Esophagus muscularis mucosa (tissue), 4 donors: ENCODE data around the gene NUDT16L1. TPM values are rescaled to one million over a fixed set of nuclear protein-coding genes. Genes with fewer than 3 reads are reported as not detected.

ENCODE experiments used
- DNase-seq: peaks from one replicate; pipeline ENCODE4 v3.0.0-alpha.2; 2017; ENCODE audit errors: extremely low spot score
- H3K27ac ChIP-seq, 4 donors: fragments of 200-600 bp; sonication (generic); replicated peaks in 1 of 4; 1 replicate in 3 of 4; 2 replicates in 1 of 4; pipeline ENCODE4 v1.5.1; 2016 to 2019; ENCODE audit warnings: mild to moderate bottlenecking in 1 of 4
- H3K27me3 ChIP-seq, 4 donors: fragments of 200-600 bp; sonication (generic); one replicate each; pipeline versions ENCODE4 v1.5.1 to v1.6.0; 2016 to 2019
- H3K36me3 ChIP-seq, 4 donors: fragments of 200-600 bp; sonication (generic); one replicate each; pipeline ENCODE4 v1.5.1; 2016 to 2019
- H3K4me1 ChIP-seq, 4 donors: fragments of 200-600 bp; sonication (generic); one replicate each; pipeline ENCODE4 v1.5.1; 2016 to 2019
- H3K4me3 ChIP-seq, 4 donors: fragments of 200-600 bp; sonication (generic); 1 replicate in 2 of 4; 2 replicates in 2 of 4; pipeline ENCODE4 v1.5.1; 2016 to 2019; ENCODE audit warnings: mild to moderate bottlenecking in 4 of 4, moderate library complexity in 1 of 4
- H3K9me3 ChIP-seq, 4 donors: fragments of 200-600 bp; sonication (generic); 1 replicate in 3 of 4; 2 replicates in 1 of 4; pipeline ENCODE4 v1.5.1; 2016 to 2019
- CTCF ChIP-seq, 3 experiments: fragments of 200-600 bp in 2 of 3; fragments of 450-650 bp in 1 of 3; sonication (generic) in 2 of 3; IDR thresholded peaks; one replicate each; pipeline ENCODE4 v1.5.1; 2017 to 2019; ENCODE audit warnings: antibody characterized with exemption in 3 of 3, mild to moderate bottlenecking in 2 of 3, moderate library complexity in 1 of 3
- EP300 ChIP-seq: sonication (generic); formaldehyde crosslinking; IDR thresholded peaks from one replicate; pipeline ENCODE4 v1.6.1; 2017; ENCODE audit warnings: antibody characterized with exemption
- POLR2A ChIP-seq: fragments of 450-650 bp; IDR thresholded peaks from one replicate; pipeline ENCODE4 v1.6.1; 2017; ENCODE audit warnings: antibody characterized with exemption, moderate library complexity, mild to moderate bottlenecking, low read depth
- POLR2AphosphoS5 ChIP-seq, 2 donors: sonication (generic); formaldehyde crosslinking; IDR thresholded peaks; one replicate each; pipeline ENCODE4 v1.6.1; 2017; ENCODE audit warnings: antibody characterized with exemption in 2 of 2
- WGBS: methylation state at CpG from one replicate; pipeline ENCODE4 v1.1.5; 2018; 5-methylcytosine and 5-hydroxymethylcytosine counted together
- intact Hi-C: fragments of 100-400 bp; cut with DNase I; formaldehyde crosslinking; loops from one replicate; pipeline ENCODE4 v1.15.1; 2023
- total RNA-seq, 4 donors: library from RNA; depleted of rRNA; stranded (reverse); fragments of >200 nt; gene quantifications; one replicate each; pipeline versions ENCODE4 v1.1.0 to v1.2.1, GENCODE V29; 2016

The NUDT16L1 gene
- total RNA-seq, 4 donors from 2014 or later: 18.1 to 33.9 (median 24.6) TPM

- intact Hi-C loops: no loop called here
- peaks cover 23 to 46% (median 37%) of the 10 kb centered on the region in 4 donors for H3K4me1 ChIP-seq
- peak overlapping the region in 2 of 4 donors; percentile 76 to 84 for H3K27ac ChIP-seq
- no peaks in the 10 kb centered on the region for H3K9me3 ChIP-seq
- peaks cover 13 to 96% (median 75%) of the 10 kb centered on the region in 4 donors for H3K36me3 ChIP-seq
- no peak overlapping the region for H3K4me3 ChIP-seq
- TF ChIP-seq EP300: no peak
- H3K27me3 ChIP-seq: no peaks in the 10 kb centered on the region
- WGBS: 78% methylated on average over 6 of the region's 6 CpGs
- DNase-seq: no peak
Observed at GRCh38 chr16:4678596-4678995, 14.8 kb upstream of the NUDT16L1 start.

- H3K4me3 ChIP-seq: peak overlapping the region; percentile 32 to 52 (median 42)
Observed at GRCh38 chr16:4679156-4679849, 14.1 kb upstream of the NUDT16L1 start.

DNA sequence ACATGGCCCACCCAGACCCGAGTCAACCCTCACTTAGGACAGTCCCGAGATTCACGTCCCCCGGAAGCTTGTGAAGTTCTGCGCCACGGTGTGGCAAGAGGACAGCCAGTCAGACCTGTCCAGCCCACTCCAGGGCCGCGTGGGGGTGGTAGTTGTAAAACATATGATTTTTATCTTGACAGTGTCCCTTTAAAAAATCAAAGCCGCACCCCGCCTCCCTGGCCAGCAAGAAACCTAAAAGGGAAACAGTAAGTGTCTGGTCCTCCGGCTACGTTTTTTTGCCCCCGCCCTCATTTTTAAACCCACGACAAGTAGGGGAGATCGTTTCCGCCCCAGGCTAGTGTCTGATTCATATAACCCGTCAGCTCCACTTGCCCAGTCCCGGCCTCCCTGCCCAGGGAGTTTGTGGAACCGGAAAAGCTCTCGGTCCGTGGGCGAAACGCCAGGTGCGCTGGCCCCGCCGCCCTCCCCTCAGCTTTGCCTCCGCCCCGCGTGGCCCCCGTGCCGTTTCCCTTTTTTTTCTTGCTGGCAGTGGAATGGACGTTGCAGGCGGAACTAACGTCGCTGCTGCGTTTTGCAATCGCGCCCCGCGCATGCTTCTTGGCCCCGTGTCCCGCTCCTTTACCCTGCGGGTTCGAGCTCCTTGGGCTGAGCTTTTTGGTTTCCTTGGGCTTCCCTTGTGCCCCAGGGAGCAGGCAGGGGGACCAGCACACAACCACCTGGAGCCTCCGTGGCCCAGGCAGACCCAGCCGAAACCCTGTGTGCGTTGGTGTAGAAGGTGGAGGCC, 13.3 kb upstream of the NUDT16L1 start:
- intact Hi-C loops: loop anchor here (5.0 kb wide), 1 partner anchor 68 kb away; the partner anchor contains the start of gene UBALD1
- H3K9me3 ChIP-seq: no peaks in the 10 kb centered on the region
- DNase-seq: no peak

More at GRCh38 chr16:4679156-4679849, 14.1 kb upstream of the NUDT16L1 start:
- Histone ChIP-seq H3K9me3 (no peaks in the 10 kb centered on the region), H3K27me3 (no peaks in the 10 kb centered on the region), H3K4me1 (peaks cover 23 to 49% (median 37%) of the 10 kb centered on the region in 4 donors), H3K36me3 (peaks cover 16 to 96% (median 75%) of the 10 kb centered on the region in 4 donors), H3K27ac (peak overlapping the region; percentile 43 to 84 (median 77))
- TF ChIP-seq CTCF (IDR thresholded peaks at IDR 0.05) (no peak), POLR2A (no peak), EP300 (no peak), POLR2AphosphoS5 (IDR thresholded peaks at IDR 0.05) (no peak)
- no peak for DNase-seq
- WGBS: 70% methylated on average over 14 of the region's 20 CpGs
- intact Hi-C loops: no loop called here

GRCh38 chr16:4680673-4681470, 12.5 kb upstream of the NUDT16L1 start:
- no peak for TF ChIP-seq POLR2AphosphoS5 (IDR thresholded peaks at IDR 0.05)
- no peak for TF ChIP-seq EP300
- TF ChIP-seq POLR2A: no peak
- no peak for TF ChIP-seq CTCF (IDR thresholded peaks at IDR 0.05)
- Histone ChIP-seq H3K36me3 (peaks cover 11 to 99% (median 81%) of the 10 kb centered on the region in 4 donors), H3K27ac (peak overlapping the region; percentile 43 to 84 (median 77)), H3K4me3 (peak overlapping the region; percentile 32 to 52 (median 42)), H3K4me1 (peaks cover 23 to 49% (median 37%) of the 10 kb centered on the region in 4 donors), H3K27me3 (no peaks in the 10 kb centered on the region), H3K9me3 (no peaks in the 10 kb centered on the region)
- DNase-seq: no peak
- WGBS: 88% methylated on average over 23 of the region's 26 CpGs
- intact Hi-C loops: loop anchor here (5.0 kb wide), 1 partner anchor 69 kb away; the partner anchor contains the start of gene UBALD1

More for the DNA sequence above, 13.3 kb upstream of the NUDT16L1 start:
- peaks cover 23 to 49% (median 37%) of the 10 kb centered on the region in 4 donors for H3K4me1 ChIP-seq
- peak; percentile 39 to 47 for TF ChIP-seq POLR2AphosphoS5 (IDR thresholded peaks at IDR 0.05)
- no peak for TF ChIP-seq POLR2A
- H3K36me3 ChIP-seq: peaks cover 17 to 99% (median 79%) of the 10 kb centered on the region in 4 donors
- H3K27ac ChIP-seq: peak overlapping the region; percentile 43 to 84 (median 77)
- WGBS: 72% methylated on average over 39 of the region's 47 CpGs
- H3K4me3 ChIP-seq: peak overlapping the region; percentile 32 to 52 (median 42)
- no peaks in the 10 kb centered on the region for H3K27me3 ChIP-seq

DNA sequence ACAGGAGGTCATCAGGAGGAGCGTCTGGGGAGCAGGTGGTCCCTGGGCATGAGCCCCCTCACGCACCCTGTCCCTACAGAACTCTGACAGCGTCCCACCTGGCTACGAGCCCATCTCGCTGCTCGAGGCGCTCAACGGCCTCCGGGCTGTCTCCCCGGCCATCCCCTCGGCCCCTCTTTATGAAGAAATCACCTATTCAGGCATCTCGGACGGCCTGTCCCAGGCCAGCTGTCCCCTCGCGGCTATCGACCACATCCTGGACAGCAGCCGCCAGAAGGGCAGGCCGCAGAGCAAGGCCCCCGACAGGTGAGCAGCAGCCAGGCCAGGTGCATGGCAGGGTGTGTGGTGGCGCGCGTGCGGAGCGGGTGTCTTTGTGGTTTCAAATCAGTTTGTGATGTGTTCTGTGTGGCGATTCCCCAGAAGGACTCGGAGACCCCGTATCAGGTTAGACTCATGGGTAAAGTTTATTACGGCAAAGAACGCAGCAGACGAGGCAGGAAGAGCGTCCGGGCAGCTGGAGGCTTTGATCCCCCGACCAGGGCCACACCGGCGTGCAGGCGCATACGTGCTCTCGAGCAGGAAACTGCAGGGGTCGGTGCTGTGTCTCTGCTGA, 11.8 kb upstream of the NUDT16L1 start:
- WGBS: 91% methylated on average over 39 of the region's 39 CpGs
- peak overlapping the region; percentile 43 to 84 (median 77) for H3K27ac ChIP-seq
- TF ChIP-seq CTCF (IDR thresholded peaks at IDR 0.05) (no peak), POLR2AphosphoS5 (IDR thresholded peaks at IDR 0.05) (no peak), EP300 (no peak), POLR2A (no peak)
- H3K4me1 ChIP-seq: peaks cover 22 to 49% (median 37%) of the 10 kb centered on the region in 4 donors
- DNase-seq: no peak
- no peak overlapping the region for H3K4me3 ChIP-seq
- no peaks in the 10 kb centered on the region for H3K9me3 ChIP-seq
- no peaks in the 10 kb centered on the region for H3K27me3 ChIP-seq
- intact Hi-C loops: loop anchor here (5.0 kb wide), 1 partner anchor 69 kb away; the partner anchor contains the start of gene UBALD1
- H3K36me3 ChIP-seq: peaks cover 15 to 99% (median 84%) of the 10 kb centered on the region in 4 donors
